ENCODE data around the gene PKD2. TPM values are rescaled to one million over a fixed set of nuclear protein-coding genes. Genes with fewer than 3 reads are reported as not detected.

Gene PKD2
- total RNA-seq, 1 experiment from 2014 or later = 38.4 TPM

DNA sequence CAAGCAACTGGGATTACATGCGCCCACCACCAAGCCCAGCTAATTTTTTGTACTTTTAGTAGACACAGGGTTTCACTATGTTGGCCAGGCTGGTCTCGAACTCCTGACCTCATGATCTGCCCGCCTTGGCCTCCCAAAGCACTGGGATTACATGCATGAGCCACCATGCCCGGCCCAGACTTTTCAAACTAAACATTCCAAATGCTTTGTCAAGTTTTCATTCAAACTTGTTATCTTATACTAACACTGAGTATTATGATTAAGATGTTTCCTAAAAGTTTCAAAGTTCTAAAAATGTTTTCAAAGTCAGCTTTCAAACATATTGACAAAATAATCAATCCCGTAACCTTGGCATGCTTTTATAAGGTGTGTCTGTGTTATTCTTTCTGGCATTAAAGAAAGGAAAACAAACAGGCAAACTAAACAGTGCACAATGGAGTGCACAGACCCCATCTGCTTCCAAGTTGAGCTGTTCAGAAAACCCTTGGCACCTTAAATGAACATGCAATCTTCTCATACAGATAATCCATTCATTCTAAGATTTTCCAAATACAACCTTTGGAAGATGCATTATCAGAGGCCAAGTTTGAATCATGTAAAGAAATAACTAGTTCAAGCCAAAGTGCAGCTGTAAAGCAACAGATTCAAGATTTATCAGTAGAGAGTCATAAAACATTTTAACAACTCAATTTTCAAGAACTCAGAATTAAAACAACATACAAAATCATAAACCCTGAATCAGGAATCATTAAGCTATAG, 101.9 kb downstream of the PKD2 start:
- no peak overlapping the region for H3K23ac ChIP-seq (ENCODE audit: insufficient read length, low read depth, low read length)
- Mint-ChIP-seq H3K9me3 (no peaks in the 10 kb centered on the region), H3K27ac (no peak overlapping the region; a peak in 1 of 7 replicates), H3K36me3 (ENCODE audit: insufficient read depth in 1 of 3, low read depth in 3 of 3) (no peaks in the 10 kb centered on the region), H3K4me3 (no peak overlapping the region), H3K4me1 (0 out of 4 replicates have a peak, but pooled peaks cover 0 to 5% of the 10 kb centered on the region in 2 experiments), H3K27me3 (ENCODE audit: low read depth) (no peaks in the 10 kb centered on the region)
- TF ChIP-seq, protein P1, sequence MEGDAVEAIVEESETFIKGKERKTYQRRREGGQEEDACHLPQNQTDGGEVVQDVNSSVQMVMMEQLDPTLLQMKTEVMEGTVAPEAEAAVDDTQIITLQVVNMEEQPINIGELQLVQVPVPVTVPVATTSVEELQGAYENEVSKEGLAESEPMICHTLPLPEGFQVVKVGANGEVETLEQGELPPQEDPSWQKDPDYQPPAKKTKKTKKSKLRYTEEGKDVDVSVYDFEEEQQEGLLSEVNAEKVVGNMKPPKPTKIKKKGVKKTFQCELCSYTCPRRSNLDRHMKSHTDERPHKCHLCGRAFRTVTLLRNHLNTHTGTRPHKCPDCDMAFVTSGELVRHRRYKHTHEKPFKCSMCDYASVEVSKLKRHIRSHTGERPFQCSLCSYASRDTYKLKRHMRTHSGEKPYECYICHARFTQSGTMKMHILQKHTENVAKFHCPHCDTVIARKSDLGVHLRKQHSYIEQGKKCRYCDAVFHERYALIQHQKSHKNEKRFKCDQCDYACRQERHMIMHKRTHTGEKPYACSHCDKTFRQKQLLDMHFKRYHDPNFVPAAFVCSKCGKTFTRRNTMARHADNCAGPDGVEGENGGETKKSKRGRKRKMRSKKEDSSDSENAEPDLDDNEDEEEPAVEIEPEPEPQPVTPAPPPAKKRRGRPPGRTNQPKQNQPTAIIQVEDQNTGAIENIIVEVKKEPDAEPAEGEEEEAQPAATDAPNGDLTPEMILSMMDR (conservative IDR thresholded peaks at IDR 0.05) = no peak
- H3K9me3 ChIP-seq (ENCODE audit: control insufficient read depth, low read depth, low read length) = no peaks in the 10 kb centered on the region
- no peak overlapping the region for H3K14ac ChIP-seq (ENCODE audit: insufficient read depth, low read length)
- H3K56ac ChIP-seq (ENCODE audit: insufficient read length, low read depth, low read length) = no peak overlapping the region
- H4K91ac ChIP-seq (ENCODE audit: insufficient read length, low read depth, low read length) = no peak overlapping the region
- H3T11ph ChIP-seq (ENCODE audit: low read length) = no peak overlapping the region
- no peak for DNase-seq
- no peak overlapping the region for H2BK120ac ChIP-seq (ENCODE audit: low read depth, low read length, poor library complexity, severe bottlenecking)
- H4K8ac ChIP-seq (replicated peaks; ENCODE audit: insufficient read length, low read depth, low read length) = no peak overlapping the region
- H2AFZ ChIP-seq (ENCODE audit: low read length) = no peak overlapping the region
- no peak overlapping the region for H2BK5ac ChIP-seq (ENCODE audit: insufficient read length, low read length)
- no peak overlapping the region for H2BK12ac ChIP-seq (ENCODE audit: insufficient read length, low read depth, low read length)
- no peak overlapping the region for H3K9ac ChIP-seq (ENCODE audit: extremely low read depth, insufficient read length, low read length)
- H2BK15ac ChIP-seq (ENCODE audit: low read depth, low read length) = no peak overlapping the region
- H3K23me2 ChIP-seq (ENCODE audit: insufficient read length, low read depth, low read length, poor library complexity, severe bottlenecking) = no peaks in the 10 kb centered on the region
- H3K79me1 ChIP-seq (ENCODE audit: insufficient read depth, low read depth, low read length, poor library complexity, severe bottlenecking) = no peaks in the 10 kb centered on the region
- no peak overlapping the region for H3K27ac ChIP-seq (ENCODE audit: insufficient read length, low read depth, low read length)
- H3K27me3 ChIP-seq (ENCODE audit: insufficient read depth, low read length) = no peaks in the 10 kb centered on the region
- H4K5ac ChIP-seq (ENCODE audit: insufficient read length, low read depth, low read length) = no peak overlapping the region
- H3K4me2 ChIP-seq (ENCODE audit: insufficient read depth, insufficient read length, low read length) = no peak overlapping the region
- H2BK20ac ChIP-seq (ENCODE audit: low read depth, low read length, poor library complexity, severe bottlenecking) = no peak overlapping the region
- H3K4me1 ChIP-seq (ENCODE audit: insufficient read depth, low read length) = no peaks in the 10 kb centered on the region
- no peak overlapping the region for H3K18ac ChIP-seq (ENCODE audit: insufficient read length, low read depth, low read length)
- no peak overlapping the region for H3K4ac ChIP-seq (ENCODE audit: low read depth, low read length)
- WGBS (ENCODE audit: extremely low coverage, insufficient read length, low lambda C conversion rate) = no CpG with 5 or more reads among the region's 5 CpGs
- H3K79me2 ChIP-seq (ENCODE audit: insufficient read depth, low read length) = no peaks in the 10 kb centered on the region
- no peak overlapping the region for H2AK5ac ChIP-seq (ENCODE audit: insufficient read length, low read length)
- H4K20me1 ChIP-seq (ENCODE audit: control insufficient read depth, insufficient read depth, insufficient read length) = no peaks in the 10 kb centered on the region
